Liver (tissue), 9 donors: Measurements from ENCODE around the gene CIPC. TPM values are rescaled to one million over a fixed set of nuclear protein-coding genes. Genes with fewer than 3 reads are reported as not detected.

ENCODE experiments used
- DNase-seq: peaks from one replicate; pipeline ENCODE4 v3.0.0-alpha.2; 2017; ENCODE audit warnings: low spot score
- H3K27ac ChIP-seq, 2 donors: one replicate each; pipeline ENCODE4 v1.7.0; 2013; ENCODE audit warnings: inconsistent platforms in 2 of 2, low read length in 2 of 2, control low read depth in 1 of 2, low read depth in 1 of 2, mild to moderate bottlenecking in 1 of 2
- H3K27me3 ChIP-seq, 4 donors: one replicate each; pipeline versions ENCODE4 v1.6.1 to v1.7.0; 2013; ENCODE audit warnings: low read length in 3 of 4, inconsistent platforms in 1 of 4, mild to moderate bottlenecking in 1 of 4, moderate library complexity in 1 of 4; ENCODE audit not compliant: control insufficient read depth in 4 of 4, insufficient read depth in 4 of 4
- H3K36me3 ChIP-seq, 4 donors: one replicate each; pipeline versions ENCODE4 v1.6.1 to v1.7.0; 2013; ENCODE audit warnings: low read length in 3 of 4, mild to moderate bottlenecking in 3 of 4, low read depth in 1 of 4, moderate library complexity in 1 of 4; ENCODE audit not compliant: control insufficient read depth in 4 of 4, insufficient read depth in 3 of 4
- H3K4me1 ChIP-seq, 4 donors: one replicate each; pipeline versions ENCODE4 v1.6.1 to v1.7.0; 2013; ENCODE audit warnings: low read length in 3 of 4, mild to moderate bottlenecking in 3 of 4, moderate library complexity in 1 of 4; ENCODE audit not compliant: control insufficient read depth in 4 of 4, insufficient read depth in 4 of 4
- H3K4me3 ChIP-seq, 3 donors: one replicate each; pipeline versions ENCODE4 v1.6.1 to v1.7.0; 2013; ENCODE audit warnings: low read length in 3 of 3, control low read depth in 1 of 3, low read depth in 1 of 3, mild to moderate bottlenecking in 1 of 3
- H3K9ac ChIP-seq, 2 donors: one replicate each; pipeline ENCODE4 v1.7.0; 2013; ENCODE audit warnings: low read length in 2 of 2, mild to moderate bottlenecking in 2 of 2, moderate library complexity in 2 of 2, control low read depth in 1 of 2, low read depth in 1 of 2
- H3K9me3 ChIP-seq, 4 donors: one replicate each; pipeline versions ENCODE4 v1.6.1 to v1.7.0; 2013; ENCODE audit warnings: low read length in 3 of 4; ENCODE audit not compliant: control insufficient read depth in 4 of 4
- ATF3 ChIP-seq: IDR thresholded peaks from 2 replicates; pipeline ENCODE4 v1.6.1; 2016; ENCODE audit warnings: antibody characterized with exemption
- EGR1 ChIP-seq, 2 donors: IDR thresholded peaks; 2 replicates each; pipeline ENCODE4 v1.6.1; 2016 to 2018; ENCODE audit warnings: antibody characterized with exemption in 2 of 2, low read depth in 2 of 2
- FOXA1 ChIP-seq: IDR thresholded peaks from 2 replicates; pipeline ENCODE4 v1.6.1; 2016; ENCODE audit warnings: antibody characterized with exemption
- FOXA2 ChIP-seq: IDR thresholded peaks from 2 replicates; pipeline ENCODE4 v1.6.1; 2016; ENCODE audit warnings: antibody characterized with exemption
- HNF4G ChIP-seq: IDR thresholded peaks from 2 replicates; pipeline ENCODE4 v1.6.1; 2016; ENCODE audit warnings: antibody characterized with exemption
- JUND ChIP-seq, 2 donors: IDR thresholded peaks; 2 replicates each; pipeline ENCODE4 v1.6.1; 2016; ENCODE audit warnings: antibody characterized with exemption in 2 of 2
- NR2F2 ChIP-seq: IDR thresholded peaks from 2 replicates; pipeline ENCODE4 v1.6.1; 2016; ENCODE audit warnings: antibody characterized with exemption
- RAD21 ChIP-seq, 2 donors: IDR thresholded peaks; 2 replicates each; pipeline ENCODE4 v1.6.1; 2016; ENCODE audit warnings: antibody characterized with exemption in 2 of 2, mild to moderate bottlenecking in 2 of 2
- RXRA ChIP-seq, 2 donors: IDR thresholded peaks; 2 replicates each; pipeline ENCODE4 v1.6.1; 2017 to 2018; ENCODE audit warnings: antibody characterized with exemption in 2 of 2, mild to moderate bottlenecking in 1 of 2
- SP1 ChIP-seq: IDR thresholded peaks from 2 replicates; pipeline ENCODE4 v1.6.1; 2018; ENCODE audit warnings: antibody characterized with exemption, mild to moderate bottlenecking
- TAF1 ChIP-seq: conservative IDR thresholded peaks from 2 replicates; pipeline ENCODE4 v1.6.1; 2016; ENCODE audit warnings: antibody characterized with exemption, mild to moderate bottlenecking
- YY1 ChIP-seq: IDR thresholded peaks from 2 replicates; pipeline ENCODE4 v1.6.1; 2016; ENCODE audit warnings: antibody characterized with exemption, mild to moderate bottlenecking
- WGBS: extraction: QIAGEN DNeasy Blood & Tissue Kit; methylation state at CpG from one replicate; pipeline ENCODE4 v1.1.7; 2013; 5-methylcytosine and 5-hydroxymethylcytosine counted together
- polyA plus RNA-seq, 2 donors: library from polyadenylated mRNA; stranded (reverse) in 1 of 2; unstranded in 1 of 2; fragments of 200-250 nt in 1 of 2; fragments of >200 nt in 1 of 2; fragmentation: Nextera tagmentation in 1 of 2; extraction: Ambion mirVana in 1 of 2; gene quantifications; one replicate each; pipeline versions ENCODE4 v1.2.1 to v1.2.3, GENCODE V29; 2013 to 2015
- total RNA-seq, 2 donors: library from RNA; depleted of rRNA; stranded (reverse); fragments of >200 nt; gene quantifications; one replicate each; pipeline ENCODE4 v1.2.3, GENCODE V29; 2014
- TF ChIP-seq, protein P1 (sequence below): fragments of 150-350 bp; IDR thresholded peaks from 2 replicates; pipeline ENCODE4 v1.5.1; 2017; ENCODE audit warnings: improper control_type of control experiment, low read depth, low read length; ENCODE audit not compliant: missing input control
- TF ChIP-seq, protein P2 (sequence below): IDR thresholded peaks from 2 replicates; pipeline ENCODE4 v1.6.1; 2016; ENCODE audit warnings: antibody characterized with exemption, mild to moderate bottlenecking
- donor health status: healthy.
- donor health status: healthy.
- donor health status: healthy.
- donor health status: healthy.
- donor health status: healthy.

The CIPC gene
- total and polyA plus RNA-seq, 4 donors = 5.2 to 17.8 (median 6.7) TPM

DNA sequence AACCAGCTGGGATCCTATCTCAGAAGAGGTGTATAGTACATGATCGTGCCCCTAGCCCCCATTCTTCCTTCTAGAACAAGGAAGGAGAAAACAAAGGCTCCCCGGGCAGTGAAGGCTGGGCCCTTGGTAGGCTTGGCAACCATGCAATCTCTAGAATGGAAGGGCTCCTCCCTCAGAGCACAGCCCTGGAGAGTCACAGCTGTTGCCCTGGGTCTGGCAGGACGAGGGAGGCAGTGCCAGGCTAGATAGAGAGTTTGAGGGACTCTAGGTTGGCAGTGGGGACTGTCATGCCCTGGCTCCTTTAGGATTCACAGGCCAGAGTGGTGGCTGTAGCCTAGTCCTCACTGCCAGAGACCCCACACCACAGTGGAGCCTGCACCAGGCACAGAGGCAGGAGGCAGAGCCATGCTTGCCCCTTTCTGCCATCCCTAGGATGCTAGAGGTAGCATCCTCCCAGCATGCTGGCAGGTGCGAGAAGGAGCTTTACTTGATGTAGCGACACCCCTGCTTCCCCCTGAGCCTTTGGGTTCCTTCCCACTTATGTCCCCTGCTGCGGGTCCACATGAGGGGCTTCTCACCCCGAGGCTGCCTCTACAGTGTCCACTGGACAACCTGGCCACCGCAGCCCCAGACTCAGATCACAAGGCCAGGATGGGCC, 33.4 kb upstream of the CIPC start:
- Histone ChIP-seq H3K4me3 (no peak overlapping the region), H3K27ac (no peak overlapping the region), H3K9ac (no peak overlapping the region), H3K4me1 (peaks cover 0 to 3% (median 0%) of the 10 kb centered on the region in 4 donors), H3K27me3 (no peaks in the 10 kb centered on the region), H3K36me3 (no peaks in the 10 kb centered on the region), H3K9me3 (no peaks in the 10 kb centered on the region)
- TF ChIP-seq FOXA2 (no peak), JUND (IDR thresholded peaks at IDR 0.05) (no peak), EGR1 (IDR thresholded peaks at IDR 0.05; ENCODE audit: low read depth in 2 of 2) (no peak), RAD21 (IDR thresholded peaks at IDR 0.05) (no peak), YY1 (no peak), RXRA (IDR thresholded peaks at IDR 0.05) (no peak), FOXA1 (no peak), HNF4G (no peak), NR2F2 (no peak)
- TF ChIP-seq, protein P1, sequence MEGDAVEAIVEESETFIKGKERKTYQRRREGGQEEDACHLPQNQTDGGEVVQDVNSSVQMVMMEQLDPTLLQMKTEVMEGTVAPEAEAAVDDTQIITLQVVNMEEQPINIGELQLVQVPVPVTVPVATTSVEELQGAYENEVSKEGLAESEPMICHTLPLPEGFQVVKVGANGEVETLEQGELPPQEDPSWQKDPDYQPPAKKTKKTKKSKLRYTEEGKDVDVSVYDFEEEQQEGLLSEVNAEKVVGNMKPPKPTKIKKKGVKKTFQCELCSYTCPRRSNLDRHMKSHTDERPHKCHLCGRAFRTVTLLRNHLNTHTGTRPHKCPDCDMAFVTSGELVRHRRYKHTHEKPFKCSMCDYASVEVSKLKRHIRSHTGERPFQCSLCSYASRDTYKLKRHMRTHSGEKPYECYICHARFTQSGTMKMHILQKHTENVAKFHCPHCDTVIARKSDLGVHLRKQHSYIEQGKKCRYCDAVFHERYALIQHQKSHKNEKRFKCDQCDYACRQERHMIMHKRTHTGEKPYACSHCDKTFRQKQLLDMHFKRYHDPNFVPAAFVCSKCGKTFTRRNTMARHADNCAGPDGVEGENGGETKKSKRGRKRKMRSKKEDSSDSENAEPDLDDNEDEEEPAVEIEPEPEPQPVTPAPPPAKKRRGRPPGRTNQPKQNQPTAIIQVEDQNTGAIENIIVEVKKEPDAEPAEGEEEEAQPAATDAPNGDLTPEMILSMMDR = no peak
- DNase-seq = no peak
- 86% methylated on average over 8 of the region's 8 CpGs for whole genome bisulfite sequencing

DNA sequence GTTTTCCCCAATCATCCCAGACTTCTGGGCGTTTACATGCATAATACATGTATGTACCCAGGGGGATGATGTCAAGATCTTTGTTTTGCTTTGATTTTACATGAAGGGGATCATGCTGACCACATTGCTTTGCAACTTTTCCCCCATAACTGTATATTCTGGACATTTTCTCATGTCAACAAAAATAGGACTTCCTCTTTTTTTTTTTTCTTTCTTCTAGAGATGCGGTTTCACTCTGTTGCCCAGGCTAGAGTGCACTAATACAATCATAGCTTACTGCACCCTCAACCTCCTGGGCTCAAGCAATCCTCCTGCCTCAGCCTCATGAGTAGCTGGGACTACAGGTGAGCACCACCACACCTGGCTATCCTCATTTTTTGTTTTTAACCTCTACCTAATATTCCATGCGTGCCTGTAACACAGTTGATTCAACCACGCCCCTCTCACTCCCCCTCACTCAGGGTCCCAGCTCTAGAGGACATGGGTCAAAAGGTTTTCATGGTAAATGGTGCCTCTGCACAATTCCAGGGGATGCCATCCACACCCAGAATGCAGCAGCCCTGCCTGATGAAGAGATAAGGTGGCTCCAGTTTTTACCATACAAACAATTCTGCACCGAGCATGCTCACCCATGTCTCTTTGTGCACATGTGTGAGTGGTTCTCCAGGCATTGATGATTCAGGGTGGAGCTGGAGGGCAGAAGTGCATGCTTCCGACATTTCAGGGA, 32.0 kb upstream of the CIPC start:
- TF ChIP-seq FOXA1 (no peak), TAF1 (no peak), JUND (IDR thresholded peaks at IDR 0.05) (no peak), RAD21 (IDR thresholded peaks at IDR 0.05) (no peak), SP1 (no peak), FOXA2 (no peak), YY1 (no peak), ATF3 (no peak)
- TF ChIP-seq, protein P1 = no peak
- TF ChIP-seq, protein P2, sequence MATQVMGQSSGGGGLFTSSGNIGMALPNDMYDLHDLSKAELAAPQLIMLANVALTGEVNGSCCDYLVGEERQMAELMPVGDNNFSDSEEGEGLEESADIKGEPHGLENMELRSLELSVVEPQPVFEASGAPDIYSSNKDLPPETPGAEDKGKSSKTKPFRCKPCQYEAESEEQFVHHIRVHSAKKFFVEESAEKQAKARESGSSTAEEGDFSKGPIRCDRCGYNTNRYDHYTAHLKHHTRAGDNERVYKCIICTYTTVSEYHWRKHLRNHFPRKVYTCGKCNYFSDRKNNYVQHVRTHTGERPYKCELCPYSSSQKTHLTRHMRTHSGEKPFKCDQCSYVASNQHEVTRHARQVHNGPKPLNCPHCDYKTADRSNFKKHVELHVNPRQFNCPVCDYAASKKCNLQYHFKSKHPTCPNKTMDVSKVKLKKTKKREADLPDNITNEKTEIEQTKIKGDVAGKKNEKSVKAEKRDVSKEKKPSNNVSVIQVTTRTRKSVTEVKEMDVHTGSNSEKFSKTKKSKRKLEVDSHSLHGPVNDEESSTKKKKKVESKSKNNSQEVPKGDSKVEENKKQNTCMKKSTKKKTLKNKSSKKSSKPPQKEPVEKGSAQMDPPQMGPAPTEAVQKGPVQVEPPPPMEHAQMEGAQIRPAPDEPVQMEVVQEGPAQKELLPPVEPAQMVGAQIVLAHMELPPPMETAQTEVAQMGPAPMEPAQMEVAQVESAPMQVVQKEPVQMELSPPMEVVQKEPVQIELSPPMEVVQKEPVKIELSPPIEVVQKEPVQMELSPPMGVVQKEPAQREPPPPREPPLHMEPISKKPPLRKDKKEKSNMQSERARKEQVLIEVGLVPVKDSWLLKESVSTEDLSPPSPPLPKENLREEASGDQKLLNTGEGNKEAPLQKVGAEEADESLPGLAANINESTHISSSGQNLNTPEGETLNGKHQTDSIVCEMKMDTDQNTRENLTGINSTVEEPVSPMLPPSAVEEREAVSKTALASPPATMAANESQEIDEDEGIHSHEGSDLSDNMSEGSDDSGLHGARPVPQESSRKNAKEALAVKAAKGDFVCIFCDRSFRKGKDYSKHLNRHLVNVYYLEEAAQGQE = no peak
- Histone ChIP-seq H3K4me3 (no peak overlapping the region), H3K9me3 (no peaks in the 10 kb centered on the region), H3K36me3 (no peaks in the 10 kb centered on the region), H3K27ac (no peak overlapping the region), H3K27me3 (no peaks in the 10 kb centered on the region), H3K4me1 (peaks cover 0 to 3% (median 0%) of the 10 kb centered on the region in 4 donors), H3K9ac (no peak overlapping the region)
- WGBS = 83% methylated on average over 6 of the region's 6 CpGs
- no peak for DNase-seq
